ENCODE data around the gene GNMT. TPM values are rescaled to one million over a fixed set of nuclear protein-coding genes. Genes with fewer than 3 reads are reported as not detected.
A peak's percentile ranks its signal among the peaks of the same experiment; 100 is the strongest.

GNMT gene
- total RNA-seq, 1 donor from 2014 or later: 0.59 TPM

DNA sequence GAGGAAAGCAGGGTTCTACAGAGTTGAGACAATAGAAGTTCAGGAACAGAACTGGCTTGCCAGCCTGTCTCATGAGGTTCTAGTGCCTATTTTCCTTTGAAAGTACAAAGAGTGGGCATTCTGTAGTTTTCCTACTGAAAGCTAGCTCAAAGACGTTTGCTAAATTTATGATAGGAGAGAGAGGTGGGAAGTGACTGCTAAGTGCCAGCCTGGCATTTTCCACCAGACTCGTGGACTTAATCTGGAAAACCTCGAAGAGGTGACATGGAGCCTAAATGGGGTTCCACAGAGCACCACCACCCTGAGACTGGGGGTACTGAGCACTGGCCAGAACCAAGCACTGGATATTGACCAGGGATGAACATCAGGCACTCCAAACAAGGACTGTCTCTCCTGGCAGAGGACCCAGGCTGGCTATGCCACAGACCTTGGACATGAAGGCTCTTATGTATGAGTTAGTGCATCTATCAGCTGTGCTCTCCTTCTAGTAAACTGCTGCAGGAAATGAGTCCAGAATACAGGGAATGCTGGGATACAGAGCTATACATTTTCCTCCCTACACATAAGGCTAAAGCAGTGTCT is 11.3 kb downstream of the GNMT start:
- DNase-seq (ENCODE audit: low spot score): no peak
- H3K9me3 Mint-ChIP-seq (ENCODE audit: unreplicated experiment): no peaks in the 10 kb centered on the region
- no peak for TF ChIP-seq CTCF (IDR thresholded peaks at IDR 0.05; ENCODE audit: unreplicated experiment)
- H3K27me3 Mint-ChIP-seq (ENCODE audit: unreplicated experiment): peaks cover 2% of the 10 kb centered on the region
- H3K4me3 Mint-ChIP-seq (ENCODE audit: unreplicated experiment): no peak overlapping the region
- peaks cover 2% of the 10 kb centered on the region for H3K36me3 Mint-ChIP-seq (ENCODE audit: low read depth, unreplicated experiment)
- peaks cover 8% of the 10 kb centered on the region for H3K4me1 Mint-ChIP-seq (ENCODE audit: unreplicated experiment)
- H3K27ac Mint-ChIP-seq (ENCODE audit: unreplicated experiment): no peak overlapping the region

DNA sequence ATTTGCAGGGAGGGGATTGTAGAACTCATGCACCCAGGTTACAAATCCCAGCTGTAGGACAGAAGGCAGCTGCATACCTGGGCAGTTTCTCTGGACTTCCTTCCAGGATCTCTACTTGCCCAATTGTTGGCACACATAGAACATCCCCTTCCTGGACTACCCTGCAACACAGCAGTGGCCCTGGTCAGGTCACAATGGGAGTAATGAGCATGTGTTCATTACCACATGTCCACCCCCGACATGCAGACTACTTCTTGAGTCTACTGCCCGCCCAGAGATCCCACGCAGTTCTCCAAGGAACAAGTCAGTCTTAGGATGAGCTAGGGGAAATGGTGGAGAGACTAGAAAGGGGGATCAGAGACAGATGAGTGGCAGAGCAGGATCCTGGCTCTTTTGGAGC is 13.4 kb downstream of the GNMT start:
- H3K4me3 Mint-ChIP-seq (ENCODE audit: unreplicated experiment): no peak overlapping the region
- peaks cover 8% of the 10 kb centered on the region for H3K27me3 Mint-ChIP-seq (ENCODE audit: unreplicated experiment)
- no peak for TF ChIP-seq CTCF (IDR thresholded peaks at IDR 0.05; ENCODE audit: unreplicated experiment)
- no peak overlapping the region for H3K27ac Mint-ChIP-seq (ENCODE audit: unreplicated experiment)
- no peaks in the 10 kb centered on the region for H3K9me3 Mint-ChIP-seq (ENCODE audit: unreplicated experiment)
- H3K36me3 Mint-ChIP-seq (ENCODE audit: low read depth, unreplicated experiment): peaks cover 3% of the 10 kb centered on the region
- H3K4me1 Mint-ChIP-seq (ENCODE audit: unreplicated experiment): peaks cover 14% of the 10 kb centered on the region
- DNase-seq (ENCODE audit: low spot score): no peak

DNA sequence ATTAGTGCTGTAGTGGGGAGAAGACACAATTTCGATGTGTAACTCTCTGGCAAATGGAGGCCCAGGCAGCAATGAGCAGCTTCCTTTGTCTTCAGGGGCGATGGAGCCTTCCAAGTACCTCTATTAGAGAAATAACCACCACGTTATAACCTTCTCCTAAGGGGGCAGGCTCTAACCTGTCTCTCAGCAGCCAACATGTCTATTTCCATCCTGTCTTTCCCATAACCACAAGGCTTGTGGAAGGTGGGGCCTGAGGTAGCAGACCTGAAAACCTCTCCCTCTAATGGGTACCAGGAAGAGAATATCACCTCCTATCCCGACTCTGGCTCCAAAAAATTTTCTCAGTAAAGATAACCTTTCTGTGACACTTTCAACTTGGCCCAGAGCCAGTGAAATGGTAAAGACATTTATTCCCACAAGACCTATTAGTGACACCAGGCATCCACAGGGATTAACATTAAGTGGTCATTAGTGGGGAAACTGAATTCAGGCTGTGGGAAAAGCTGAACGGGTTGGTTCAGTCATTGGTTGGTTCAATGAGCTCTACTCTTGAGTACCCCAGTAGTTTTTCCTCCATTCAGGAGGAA is 14.5 kb downstream of the GNMT start:
- no peak overlapping the region for H3K27ac Mint-ChIP-seq (ENCODE audit: unreplicated experiment)
- no peak overlapping the region for H3K4me3 Mint-ChIP-seq (ENCODE audit: unreplicated experiment)
- H3K4me1 Mint-ChIP-seq (ENCODE audit: unreplicated experiment): peaks cover 25% of the 10 kb centered on the region
- no peak for TF ChIP-seq CTCF (IDR thresholded peaks at IDR 0.05; ENCODE audit: unreplicated experiment)
- H3K27me3 Mint-ChIP-seq (ENCODE audit: unreplicated experiment): peaks cover 12% of the 10 kb centered on the region
- H3K9me3 Mint-ChIP-seq (ENCODE audit: unreplicated experiment): no peaks in the 10 kb centered on the region
- no peak for DNase-seq (ENCODE audit: low spot score)
- peaks cover 9% of the 10 kb centered on the region for H3K36me3 Mint-ChIP-seq (ENCODE audit: low read depth, unreplicated experiment)

DNA sequence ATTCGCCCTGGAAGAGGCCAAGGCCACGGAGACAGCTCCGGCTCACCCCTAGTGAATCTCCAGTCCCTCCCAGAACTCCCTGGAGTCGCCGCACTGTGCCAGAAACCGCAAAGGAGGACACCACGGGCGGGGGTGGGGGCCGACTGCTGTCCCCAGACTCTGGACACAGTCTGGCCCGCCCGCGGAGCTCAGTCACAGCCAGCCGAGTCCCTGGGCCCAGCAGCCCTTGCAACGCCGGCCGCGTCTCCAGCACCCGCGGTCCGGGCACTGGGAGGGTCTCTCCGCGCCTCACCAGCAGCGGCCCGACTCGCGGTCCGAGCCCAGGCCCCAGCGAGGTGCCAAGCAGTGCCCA is 17.9 kb downstream of the GNMT start:
- no peak for DNase-seq (ENCODE audit: low spot score)
- TF ChIP-seq CTCF (IDR thresholded peaks at IDR 0.05; ENCODE audit: unreplicated experiment): no peak

GRCh38 chr6:42978839-42979522 is 18.4 kb downstream of the GNMT start, which contains the start of gene PEX6:
Gene PEX6 (minus strand): TSS chr6:42979181. CDS start chr6:42979150, 31 bp downstream.
- no peak for TF ChIP-seq CTCF (IDR thresholded peaks at IDR 0.05; ENCODE audit: unreplicated experiment)
- peaks cover 30% of the 10 kb centered on the region for H3K4me1 Mint-ChIP-seq (ENCODE audit: unreplicated experiment)
- peak; percentile 85 for DNase-seq (ENCODE audit: low spot score)

More for the DNA sequence above, 17.9 kb downstream of the GNMT start:
- peak overlapping the region; percentile 93 for H3K4me3 Mint-ChIP-seq (ENCODE audit: unreplicated experiment)
- no peaks in the 10 kb centered on the region for H3K9me3 Mint-ChIP-seq (ENCODE audit: unreplicated experiment)
- H3K27ac Mint-ChIP-seq (ENCODE audit: unreplicated experiment): no peak overlapping the region
- peaks cover 9% of the 10 kb centered on the region for H3K36me3 Mint-ChIP-seq (ENCODE audit: low read depth, unreplicated experiment)
- peaks cover 14% of the 10 kb centered on the region for H3K27me3 Mint-ChIP-seq (ENCODE audit: unreplicated experiment)
- peaks cover 28% of the 10 kb centered on the region for H3K4me1 Mint-ChIP-seq (ENCODE audit: unreplicated experiment)

More at GRCh38 chr6:42978839-42979522, 18.4 kb downstream of the GNMT start, which contains the start of gene PEX6:
- H3K36me3 Mint-ChIP-seq (ENCODE audit: low read depth, unreplicated experiment): peaks cover 9% of the 10 kb centered on the region
- no peaks in the 10 kb centered on the region for H3K9me3 Mint-ChIP-seq (ENCODE audit: unreplicated experiment)
- peak within 1 kb of the TSS; percentile 88 for H3K27ac Mint-ChIP-seq (ENCODE audit: unreplicated experiment)
- H3K4me3 Mint-ChIP-seq (ENCODE audit: unreplicated experiment): peak within 1 kb of the TSS; percentile 93
- H3K27me3 Mint-ChIP-seq (ENCODE audit: unreplicated experiment): peaks cover 14% of the 10 kb centered on the region

All from endothelial cell (in vitro differentiated cells).